ENCODE measurements around the gene OTOGL. TPM values are rescaled to one million over a fixed set of nuclear protein-coding genes. Genes with fewer than 3 reads are reported as not detected.

The OTOGL gene
- total RNA-seq, 2 donors from 2014 or later = 0.47 TPM; not detected in 1

- DNase-seq (no peak), ATAC-seq (no peak)
- intact Hi-C loops (cut with DNase I, micrococcal nuclease) = loop anchor here in 1 of 2 donors (10.0 kb wide), 1 partner anchor 707 kb away; no protein-coding TSS in a partner anchor
These were observed 162.1 kb downstream of the OTOGL start for GRCh38 chr12:80261403-80261802.

GRCh38 chr12:80262346-80262745, 163.0 kb downstream of the OTOGL start:
- DNase-seq (no peak), ATAC-seq (no peak)
- intact Hi-C loops (cut with DNase I, micrococcal nuclease) = loop anchor here in 1 of 2 donors (10.0 kb wide), 1 partner anchor 708 kb away; no protein-coding TSS in a partner anchor

GRCh38 chr12:80262771-80263170, 163.4 kb downstream of the OTOGL start:
- no peak for ATAC-seq
- intact Hi-C loops (cut with DNase I, micrococcal nuclease) = loop anchor here in 1 of 2 donors (10.0 kb wide), 1 partner anchor 708 kb away; no protein-coding TSS in a partner anchor
- no peak for DNase-seq

- ATAC-seq = no peak
- no peak for DNase-seq
- intact Hi-C loops (cut with DNase I, micrococcal nuclease) = loop anchor here in 1 of 2 donors (10.0 kb wide), 1 partner anchor 710 kb away; no protein-coding TSS in a partner anchor
These were observed 165.0 kb downstream of the OTOGL start for GRCh38 chr12:80264386-80264785.

- intact Hi-C loops (cut with DNase I, micrococcal nuclease) = loop anchor here in 1 of 2 donors (10.0 kb wide), 1 partner anchor 710 kb away; no protein-coding TSS in a partner anchor
- ATAC-seq = no peak
- DNase-seq = no peak
These were observed 165.6 kb downstream of the OTOGL start for GRCh38 chr12:80264891-80265290.

- no peak for DNase-seq
- intact Hi-C loops (cut with DNase I, micrococcal nuclease) = loop anchor here in 1 of 2 donors (10.0 kb wide), 1 partner anchor 714 kb away; no protein-coding TSS in a partner anchor
- no peak for ATAC-seq
These were observed 169.8 kb downstream of the OTOGL start for GRCh38 chr12:80268924-80269749.

GRCh38 chr12:80269803-80270552, 170.6 kb downstream of the OTOGL start:
- ATAC-seq (no peak), DNase-seq (no peak)

GRCh38 chr12:80271780-80272179, 172.4 kb downstream of the OTOGL start:
- ATAC-seq = no peak
- no peak for DNase-seq
- intact Hi-C loops (cut with DNase I, micrococcal nuclease) = loop anchor here in 1 of 2 donors (10.0 kb wide), 1 partner anchor 867 kb away; no protein-coding TSS in a partner anchor

More at GRCh38 chr12:80269803-80270552, 170.6 kb downstream of the OTOGL start:
- intact Hi-C loops (cut with DNase I, micrococcal nuclease) = loop anchor here in 1 of 2 donors (10.0 kb wide), 2 partner anchors 715 to 865 kb away; no protein-coding TSS in a partner anchor

GRCh38 chr12:80272387-80272915, 173.1 kb downstream of the OTOGL start:
- intact Hi-C loops (cut with DNase I, micrococcal nuclease) = loop anchor here in 1 of 2 donors (10.0 kb wide), 1 partner anchor 868 kb away; no protein-coding TSS in a partner anchor
- no peak for DNase-seq
- no peak for ATAC-seq

- ATAC-seq (no peak), DNase-seq (no peak)
- intact Hi-C loops (cut with DNase I, micrococcal nuclease) = loop anchor here in 1 of 2 donors (10.0 kb wide), 1 partner anchor 868 kb away; no protein-coding TSS in a partner anchor
These were observed 173.8 kb downstream of the OTOGL start for GRCh38 chr12:80273144-80273543.

- DNase-seq = no peak
- intact Hi-C loops (cut with DNase I, micrococcal nuclease) = loop anchor here in 1 of 2 donors (10.0 kb wide), 1 partner anchor 873 kb away; no protein-coding TSS in a partner anchor
- ATAC-seq = no peak
These were observed 178.4 kb downstream of the OTOGL start for GRCh38 chr12:80277732-80278131.

- no peak for DNase-seq
- intact Hi-C loops (cut with DNase I, micrococcal nuclease) = no loop called here
- no peak for ATAC-seq
These were observed 182.9 kb downstream of the OTOGL start for GRCh38 chr12:80282226-80282625.

GRCh38 chr12:80282761-80283160, 183.4 kb downstream of the OTOGL start:
- intact Hi-C loops (cut with DNase I, micrococcal nuclease) = no loop called here
- ATAC-seq (no peak), DNase-seq (no peak)

- ATAC-seq = no peak
- intact Hi-C loops (cut with DNase I, micrococcal nuclease) = no loop called here
- no peak for DNase-seq
These were observed 191.9 kb downstream of the OTOGL start for GRCh38 chr12:80291108-80291754.

- no peak for ATAC-seq
- no peak for DNase-seq
- intact Hi-C loops (cut with DNase I, micrococcal nuclease) = no loop called here
These were observed 194.0 kb downstream of the OTOGL start for GRCh38 chr12:80293347-80293746.

GRCh38 chr12:80293759-80294158, 194.4 kb downstream of the OTOGL start:
- intact Hi-C loops (cut with DNase I, micrococcal nuclease) = no loop called here
- no peak for DNase-seq

GRCh38 chr12:80299219-80299618, 199.9 kb downstream of the OTOGL start:
- no peak for DNase-seq
- no peak for ATAC-seq
- intact Hi-C loops (cut with DNase I, micrococcal nuclease) = no loop called here

More at GRCh38 chr12:80293759-80294158, 194.4 kb downstream of the OTOGL start:
- no peak for ATAC-seq

- intact Hi-C loops (cut with DNase I, micrococcal nuclease) = no loop called here
- ATAC-seq = no peak
- DNase-seq = no peak
These were observed 200.6 kb downstream of the OTOGL start for GRCh38 chr12:80299976-80300375.

Measured in left colon (tissue), 2 donors.